Measurements from ENCODE around the gene ENO1.

GRCh38 chr1:8844501-8845006 lies 33.9 kb downstream of the ENO1 start:
- TF ChIP-seq CTCF (IDR thresholded peaks at IDR 0.05) (no peak), POLR2AphosphoS5 (IDR thresholded peaks at IDR 0.05) (no peak), EP300 (IDR thresholded peaks at IDR 0.05) (no peak), POLR2A (IDR thresholded peaks at IDR 0.05) (no peak)
